Measurements from ENCODE around the gene FRMD4A.

FRMD4A gene

DNA sequence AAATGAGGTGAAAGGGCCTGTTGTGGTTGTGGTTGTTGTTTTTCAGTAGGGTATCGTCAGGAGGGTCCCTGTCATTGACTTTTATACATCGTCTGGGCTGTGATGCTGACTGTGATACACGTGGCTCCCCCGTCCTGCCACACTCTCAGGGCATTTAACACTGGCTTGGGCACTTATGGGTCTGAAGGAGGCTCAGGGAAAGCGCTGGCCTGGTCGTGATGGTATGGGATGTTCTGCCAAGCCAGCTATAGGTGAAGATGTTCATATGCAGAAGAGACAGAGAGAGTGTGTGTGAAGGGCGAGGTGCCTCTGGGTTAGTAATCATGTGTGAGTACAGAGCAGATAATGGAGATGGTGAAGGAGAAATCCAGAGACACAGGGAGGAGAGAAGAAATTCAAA lies 585.5 kb downstream of the FRMD4A start:
- no peak for TF ChIP-seq ZBTB7A (IDR thresholded peaks at IDR 0.05; ENCODE audit: low read depth)
- TF ChIP-seq EP300 (IDR thresholded peaks at IDR 0.05; ENCODE audit: borderline replicate concordance) = no peak
- TF ChIP-seq CREB1 (IDR thresholded peaks at IDR 0.05; ENCODE audit: low read depth) = no peak
- no peak for TF ChIP-seq USF1 (IDR thresholded peaks at IDR 0.05)
- TF ChIP-seq RAD21 (IDR thresholded peaks at IDR 0.05; ENCODE audit: low read depth) = no peak
- no peak for TF ChIP-seq FOXM1 (IDR thresholded peaks at IDR 0.05; ENCODE audit: borderline replicate concordance, low read depth)
- TF ChIP-seq TAF1 (IDR thresholded peaks at IDR 0.05; ENCODE audit: low read depth) = no peak
- no peak for TF ChIP-seq TEAD4 (IDR thresholded peaks at IDR 0.05)

DNA sequence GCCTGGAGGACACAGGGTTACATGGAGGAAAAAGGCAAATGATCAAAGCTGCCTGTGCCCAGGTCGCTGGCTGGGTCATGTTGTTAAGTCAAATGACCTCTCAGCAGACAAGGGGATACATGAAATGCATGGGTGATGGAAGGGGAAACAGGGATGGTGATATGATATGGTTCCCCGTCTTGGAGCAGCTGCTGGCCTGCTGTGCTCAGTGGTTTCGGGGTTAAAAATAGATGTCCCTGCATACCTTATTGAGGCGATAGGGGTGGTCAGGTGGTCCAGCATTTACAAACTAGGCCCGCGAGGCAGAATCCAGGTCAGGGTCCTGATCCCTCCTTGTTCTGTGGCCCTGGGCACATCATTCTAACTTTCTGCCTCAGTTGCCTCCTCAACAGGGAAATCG lies 586.8 kb downstream of the FRMD4A start:
- TF ChIP-seq EP300 (IDR thresholded peaks at IDR 0.05; ENCODE audit: borderline replicate concordance) (no peak), CEBPB (IDR thresholded peaks at IDR 0.05) (no peak), TAF1 (IDR thresholded peaks at IDR 0.05; ENCODE audit: low read depth) (no peak), EGR1 (IDR thresholded peaks at IDR 0.05) (no peak), YY1 (IDR thresholded peaks at IDR 0.05; ENCODE audit: low read depth) (no peak), RAD21 (IDR thresholded peaks at IDR 0.05; ENCODE audit: low read depth) (no peak), FOXM1 (IDR thresholded peaks at IDR 0.05; ENCODE audit: borderline replicate concordance, low read depth) (no peak), USF1 (IDR thresholded peaks at IDR 0.05) (no peak), TEAD4 (IDR thresholded peaks at IDR 0.05) (no peak), CREB1 (IDR thresholded peaks at IDR 0.05; ENCODE audit: low read depth) (no peak), ZBTB7A (IDR thresholded peaks at IDR 0.05; ENCODE audit: low read depth) (no peak), NFIC (IDR thresholded peaks at IDR 0.05) (no peak), TCF12 (IDR thresholded peaks at IDR 0.05; ENCODE audit: low read depth) (no peak), REST (IDR thresholded peaks at IDR 0.05; ENCODE audit: low read depth) (no peak)
- TF ChIP-seq, protein P1, sequence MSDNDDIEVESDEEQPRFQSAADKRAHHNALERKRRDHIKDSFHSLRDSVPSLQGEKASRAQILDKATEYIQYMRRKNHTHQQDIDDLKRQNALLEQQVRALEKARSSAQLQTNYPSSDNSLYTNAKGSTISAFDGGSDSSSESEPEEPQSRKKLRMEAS (IDR thresholded peaks at IDR 0.05) = no peak

GRCh38 chr10:13743101-13743693 lies 587.5 kb downstream of the FRMD4A start:
- TF ChIP-seq REST (IDR thresholded peaks at IDR 0.05; ENCODE audit: low read depth) (no peak), EGR1 (IDR thresholded peaks at IDR 0.05) (no peak), CEBPB (IDR thresholded peaks at IDR 0.05) (no peak), FOXM1 (IDR thresholded peaks at IDR 0.05; ENCODE audit: borderline replicate concordance, low read depth) (no peak), EP300 (IDR thresholded peaks at IDR 0.05; ENCODE audit: borderline replicate concordance) (no peak)

DNA sequence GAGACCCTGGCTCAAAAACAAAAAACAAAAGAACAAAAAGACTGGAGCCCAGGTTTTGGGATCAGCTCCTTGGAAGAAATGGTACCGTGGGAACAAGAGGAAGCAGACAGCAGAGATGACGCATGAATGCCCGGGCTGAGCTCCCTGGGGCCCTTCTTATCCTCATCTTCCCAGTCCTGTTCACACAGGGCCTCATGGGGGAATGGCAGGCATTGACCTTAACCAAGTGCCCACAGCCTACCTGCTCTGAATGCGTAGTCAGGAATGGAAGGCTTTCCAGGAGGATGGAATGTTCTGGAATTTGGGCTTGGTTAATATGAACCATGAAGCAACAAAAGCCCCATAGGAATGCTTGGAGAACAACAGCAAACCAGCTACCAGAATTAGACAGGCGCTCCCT lies 589.3 kb downstream of the FRMD4A start:
- TF ChIP-seq FOXM1 (IDR thresholded peaks at IDR 0.05; ENCODE audit: borderline replicate concordance, low read depth) = no peak
- no peak for TF ChIP-seq NFIC (IDR thresholded peaks at IDR 0.05)
- TF ChIP-seq TCF12 (IDR thresholded peaks at IDR 0.05; ENCODE audit: low read depth) = no peak
- no peak for TF ChIP-seq ZBTB7A (IDR thresholded peaks at IDR 0.05; ENCODE audit: low read depth)
- TF ChIP-seq EGR1 (IDR thresholded peaks at IDR 0.05) = no peak
- TF ChIP-seq REST (IDR thresholded peaks at IDR 0.05; ENCODE audit: low read depth) = no peak
- TF ChIP-seq USF1 (IDR thresholded peaks at IDR 0.05) = no peak
- no peak for TF ChIP-seq TAF1 (IDR thresholded peaks at IDR 0.05; ENCODE audit: low read depth)
- no peak for TF ChIP-seq CEBPB (IDR thresholded peaks at IDR 0.05)
- no peak for TF ChIP-seq CREB1 (IDR thresholded peaks at IDR 0.05; ENCODE audit: low read depth)
- TF ChIP-seq, protein P1 (IDR thresholded peaks at IDR 0.05) = no peak
- TF ChIP-seq TEAD4 (IDR thresholded peaks at IDR 0.05) = no peak
- no peak for TF ChIP-seq YY1 (IDR thresholded peaks at IDR 0.05; ENCODE audit: low read depth)
- no peak for TF ChIP-seq RAD21 (IDR thresholded peaks at IDR 0.05; ENCODE audit: low read depth)
- no peak for TF ChIP-seq EP300 (IDR thresholded peaks at IDR 0.05; ENCODE audit: borderline replicate concordance)

Measured in Ishikawa (cell line).